CD4-positive, alpha-beta T cell (primary cell): ENCODE measurements around the gene CENPF. TPM values are rescaled to one million over a fixed set of nuclear protein-coding genes. Genes with fewer than 3 reads are reported as not detected.

Experiments
- ATAC-seq: fragments of 200-7000 bp; cut with Tn5 transposase; one replicate; pipeline ENCODE4 v1.10.0; 2022; ENCODE audit warnings: mild to moderate bottlenecking; ENCODE audit not compliant: poor library complexity
- CTCF ChIA-PET: fragments of 350-600 bp; sonication (Branson Sonifier 250); formaldehyde crosslinking; loops from one replicate; lab custom pipeline; 2021; ENCODE audit warnings: antibody characterized with exemption, inconsistent platforms; lab: Charles Lee
- POLR2A ChIA-PET: fragments of 350-600 bp; sonication (Branson Sonifier 250); formaldehyde crosslinking; loops from one replicate; lab custom pipeline; 2021; ENCODE audit warnings: antibody characterized with exemption, inconsistent platforms; lab: Charles Lee
- DNase-seq, 14 experiments: peaks; one replicate each; pipeline ENCODE4 v3.0.0-alpha.2; 2013 to 2020; ENCODE audit warnings: mixed read lengths in 2 of 14
- H3K27ac ChIP-seq, 2 donors: one replicate each; pipeline versions ENCODE4 v1.5.1 to v1.7.0; 2013; ENCODE audit warnings: low read length in 2 of 2, low read depth in 1 of 2, mild to moderate bottlenecking in 1 of 2
- H3K27me3 ChIP-seq, 2 experiments: 1 replicate in 1 of 2; 2 replicates in 1 of 2; pipeline versions ENCODE4 v1.6.1 to v1.7.0; 2013; ENCODE audit warnings: low read length in 2 of 2, control low read depth in 1 of 2, mild to moderate bottlenecking in 1 of 2, moderate library complexity in 1 of 2; ENCODE audit not compliant: insufficient read depth in 2 of 2, control insufficient read depth in 1 of 2
- H3K36me3 ChIP-seq: one replicate; pipeline ENCODE4 v1.6.1; 2013; ENCODE audit warnings: low read length, control low read depth; ENCODE audit not compliant: insufficient read depth
- H3K4me1 ChIP-seq: one replicate; pipeline ENCODE4 v1.6.1; 2013; ENCODE audit warnings: low read length, control low read depth; ENCODE audit not compliant: insufficient read depth
- H3K4me3 ChIP-seq: one replicate; pipeline ENCODE4 v1.5.1; 2013; ENCODE audit warnings: mild to moderate bottlenecking, low read length, moderate library complexity
- H3K9me3 ChIP-seq, 2 experiments: 1 replicate in 1 of 2; 2 replicates in 1 of 2; pipeline versions ENCODE4 v1.6.1 to v1.7.0; 2013; ENCODE audit warnings: low read length in 2 of 2, mild to moderate bottlenecking in 2 of 2, control low read depth in 1 of 2, moderate library complexity in 1 of 2; ENCODE audit not compliant: control insufficient read depth in 1 of 2, insufficient read depth in 1 of 2
- H3K27ac Mint-ChIP-seq: one replicate; pipeline ENCODE4 v1.8.0; 2020; ENCODE audit warnings: mixed read lengths
- H3K27me3 Mint-ChIP-seq: one replicate; pipeline ENCODE4 v1.8.0; 2021; ENCODE audit warnings: mixed read lengths
- H3K36me3 Mint-ChIP-seq: one replicate; pipeline ENCODE4 v1.8.0; 2021; ENCODE audit warnings: low read depth, mixed read lengths
- H3K4me1 Mint-ChIP-seq: one replicate; pipeline ENCODE4 v1.8.0; 2021; ENCODE audit warnings: low read depth, mixed read lengths
- H3K4me3 Mint-ChIP-seq: one replicate; pipeline ENCODE4 v1.8.0; 2020; ENCODE audit warnings: mild to moderate bottlenecking, mixed read lengths
- H3K9me3 Mint-ChIP-seq: one replicate; pipeline ENCODE4 v1.8.0; 2020; ENCODE audit warnings: mixed read lengths
- CTCF ChIP-seq: fragments of 200-600 bp; IDR thresholded peaks from one replicate; pipeline ENCODE4 v1.8.0; 2022; ENCODE audit warnings: antibody characterized with exemption, mild to moderate bottlenecking
- intact Hi-C, 2 experiments: fragments of 100-400 bp; cut with DNase I in 1 of 2; cut with micrococcal nuclease in 1 of 2; formaldehyde crosslinking; loops; one replicate each; pipeline versions ENCODE4 v1.15.1 to v1.9.0; 2023 to 2025; cut with DNase I, micrococcal nuclease
- total RNA-seq, 174 experiments: library from RNA in 2 of 174; stranded (reverse) in 2 of 174; gene quantifications; one replicate each; pipeline ENCODE4 v1.2.3 and lab custom pipeline; 2021 to 2026

The CENPF gene
- total RNA-seq, 2 experiments from 2014 or later = 3.4 to 3.8 TPM

GRCh38 chr1:214698559-214698958 lies 95.6 kb downstream of the CENPF start:
- no peak overlapping the region for H3K27ac Mint-ChIP-seq
- DNase-seq (no peak), ATAC-seq (no peak)
- CTCF ChIA-PET = no interaction called here
- H3K9me3 Mint-ChIP-seq = peaks cover 3% of the 10 kb centered on the region
- Histone ChIP-seq H3K36me3 (no peaks in the 10 kb centered on the region), H3K4me3 (no peak overlapping the region), H3K27me3 (no peaks in the 10 kb centered on the region), H3K27ac (no peak overlapping the region), H3K9me3 (no peaks in the 10 kb centered on the region), H3K4me1 (no peaks in the 10 kb centered on the region)
- POLR2A ChIA-PET = no interaction called here
- H3K27me3 Mint-ChIP-seq = no peaks in the 10 kb centered on the region
- no peaks in the 10 kb centered on the region for H3K36me3 Mint-ChIP-seq
- no peaks in the 10 kb centered on the region for H3K4me1 Mint-ChIP-seq
- intact Hi-C loops = no loop called here
- H3K4me3 Mint-ChIP-seq = no peak overlapping the region
- TF ChIP-seq CTCF = no peak

GRCh38 chr1:214700437-214700836 lies 97.4 kb downstream of the CENPF start:
- peaks cover 14% of the 10 kb centered on the region for H3K9me3 Mint-ChIP-seq
- H3K36me3 Mint-ChIP-seq = no peaks in the 10 kb centered on the region
- DNase-seq (no peak), ATAC-seq (no peak)
- intact Hi-C loops = no loop called here
- no peak overlapping the region for H3K4me3 Mint-ChIP-seq
- peaks cover 0 to 9% of the 10 kb centered on the region in 2 experiments for H3K9me3 ChIP-seq
- no peak overlapping the region for H3K27ac Mint-ChIP-seq
- ChIA-PET CTCF (no interaction called here), POLR2A (no interaction called here)
- no peaks in the 10 kb centered on the region for H3K27me3 Mint-ChIP-seq
- no peak overlapping the region for H3K4me3 ChIP-seq
- no peak for TF ChIP-seq CTCF
- no peaks in the 10 kb centered on the region for H3K4me1 Mint-ChIP-seq
- no peaks in the 10 kb centered on the region for H3K36me3 ChIP-seq
- no peak overlapping the region for H3K27ac ChIP-seq
- no peaks in the 10 kb centered on the region for H3K4me1 ChIP-seq
- H3K27me3 ChIP-seq = no peaks in the 10 kb centered on the region

- intact Hi-C loops = no loop called here
- Histone ChIP-seq H3K4me3 (no peak overlapping the region), H3K36me3 (no peaks in the 10 kb centered on the region), H3K27me3 (no peaks in the 10 kb centered on the region), H3K27ac (no peak overlapping the region), H3K4me1 (no peaks in the 10 kb centered on the region), H3K9me3 (peaks cover 0 to 9% of the 10 kb centered on the region in 2 experiments)
- no peak for ATAC-seq
- no peaks in the 10 kb centered on the region for H3K36me3 Mint-ChIP-seq
- no peak overlapping the region for H3K27ac Mint-ChIP-seq
- no peaks in the 10 kb centered on the region for H3K4me1 Mint-ChIP-seq
- no peak for TF ChIP-seq CTCF
- DNase-seq = no peak
- POLR2A ChIA-PET = no interaction called here
- H3K27me3 Mint-ChIP-seq = no peaks in the 10 kb centered on the region
- peaks cover 14% of the 10 kb centered on the region for H3K9me3 Mint-ChIP-seq
- H3K4me3 Mint-ChIP-seq = no peak overlapping the region
- CTCF ChIA-PET = no interaction called here
These were observed 99.6 kb downstream of the CENPF start for GRCh38 chr1:214702556-214702955.
